SK-N-SH treated with all-trans-retinoic acid at 6 μM for 48 hours (cell line): ENCODE data around the gene EXOC4.

ENCODE experiments used
- ARNTL ChIP-seq: fragments of 450-650 bp; formaldehyde crosslinking; IDR thresholded peaks from 2 replicates; pipeline ENCODE4 v1.5.0; 2020; ENCODE audit warnings: low read depth, mild to moderate bottlenecking, moderate library complexity, borderline replicate concordance
- CSDC2 ChIP-seq: fragments of 250-450 bp; sonication (Bioruptor Pico); IDR thresholded peaks from 2 replicates; pipeline ENCODE4 v1.5.0; 2020; ENCODE audit warnings: mild to moderate bottlenecking, moderate library complexity
- GLIS3 ChIP-seq: fragments of 250-450 bp; sonication (Bioruptor Pico); IDR thresholded peaks from 2 replicates; pipeline ENCODE4 v1.5.0; 2020; ENCODE audit warnings: mild to moderate bottlenecking, moderate library complexity
- PPARA ChIP-seq: fragments of 250-450 bp; sonication (Bioruptor Pico); IDR thresholded peaks from 2 replicates; pipeline ENCODE4 v1.5.0; 2020; ENCODE audit warnings: mild to moderate bottlenecking, borderline replicate concordance
- RARB ChIP-seq: fragments of 250-450 bp; sonication (Bioruptor Pico); IDR thresholded peaks from 2 replicates; pipeline ENCODE4 v1.8.0; 2021; ENCODE audit warnings: mild to moderate bottlenecking, moderate library complexity
- TOX ChIP-seq: fragments of 250-450 bp; sonication (Bioruptor Pico); IDR thresholded peaks from 2 replicates; pipeline ENCODE4 v1.8.0; 2021; ENCODE audit warnings: mild to moderate bottlenecking, moderate library complexity, borderline replicate concordance
- TF ChIP-seq, protein P1 (sequence below): fragments of 250-450 bp; sonication (Bioruptor Pico); IDR thresholded peaks from 2 replicates; pipeline ENCODE4 v1.8.0; 2020; ENCODE audit warnings: mild to moderate bottlenecking, moderate library complexity, borderline replicate concordance

DNA sequence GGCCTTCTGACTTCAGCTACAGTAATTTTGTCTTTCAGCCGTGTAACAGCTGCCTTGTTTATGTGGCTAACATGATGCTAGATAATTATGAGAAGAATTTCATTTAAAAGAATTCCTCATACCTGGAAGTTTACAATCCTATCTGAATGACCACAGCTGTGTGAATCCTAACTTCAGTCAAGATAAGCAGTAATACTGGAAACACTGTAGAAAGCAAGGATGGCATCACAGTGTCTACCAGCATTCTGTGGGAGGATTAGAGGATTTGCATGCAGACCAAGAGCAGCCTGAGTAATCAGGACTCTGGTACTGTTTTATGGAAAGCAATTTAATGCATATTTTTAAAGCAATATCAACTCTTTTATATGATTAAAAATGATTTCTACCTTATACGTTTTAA is 282.4 kb downstream of the EXOC4 start:
- TF ChIP-seq GLIS3 (CRISPR knock-in tag): no peak
- no peak for TF ChIP-seq PPARA (CRISPR knock-in tag)
- TF ChIP-seq, protein P1, sequence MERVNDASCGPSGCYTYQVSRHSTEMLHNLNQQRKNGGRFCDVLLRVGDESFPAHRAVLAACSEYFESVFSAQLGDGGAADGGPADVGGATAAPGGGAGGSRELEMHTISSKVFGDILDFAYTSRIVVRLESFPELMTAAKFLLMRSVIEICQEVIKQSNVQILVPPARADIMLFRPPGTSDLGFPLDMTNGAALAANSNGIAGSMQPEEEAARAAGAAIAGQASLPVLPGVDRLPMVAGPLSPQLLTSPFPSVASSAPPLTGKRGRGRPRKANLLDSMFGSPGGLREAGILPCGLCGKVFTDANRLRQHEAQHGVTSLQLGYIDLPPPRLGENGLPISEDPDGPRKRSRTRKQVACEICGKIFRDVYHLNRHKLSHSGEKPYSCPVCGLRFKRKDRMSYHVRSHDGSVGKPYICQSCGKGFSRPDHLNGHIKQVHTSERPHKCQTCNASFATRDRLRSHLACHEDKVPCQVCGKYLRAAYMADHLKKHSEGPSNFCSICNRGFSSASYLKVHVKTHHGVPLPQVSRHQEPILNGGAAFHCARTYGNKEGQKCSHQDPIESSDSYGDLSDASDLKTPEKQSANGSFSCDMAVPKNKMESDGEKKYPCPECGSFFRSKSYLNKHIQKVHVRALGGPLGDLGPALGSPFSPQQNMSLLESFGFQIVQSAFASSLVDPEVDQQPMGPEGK (CRISPR knock-in tag): no peak
- TF ChIP-seq CSDC2 (CRISPR knock-in tag): no peak
- TF ChIP-seq ARNTL (CRISPR knock-in tag): no peak
- no peak for TF ChIP-seq RARB (CRISPR knock-in tag)
- TF ChIP-seq TOX: no peak
